ENCODE data around the gene SCARF2. TPM values are rescaled to one million over a fixed set of nuclear protein-coding genes. Genes with fewer than 3 reads are reported as not detected.
"Not testable (repeated sequence)": the region's sequence is repeated elsewhere in the genome, so short reads cannot be mapped to it uniquely, and the experiment has no call there.

Gene SCARF2
- total RNA-seq, 1 experiment from 2014 or later: 2.7 TPM

DNA sequence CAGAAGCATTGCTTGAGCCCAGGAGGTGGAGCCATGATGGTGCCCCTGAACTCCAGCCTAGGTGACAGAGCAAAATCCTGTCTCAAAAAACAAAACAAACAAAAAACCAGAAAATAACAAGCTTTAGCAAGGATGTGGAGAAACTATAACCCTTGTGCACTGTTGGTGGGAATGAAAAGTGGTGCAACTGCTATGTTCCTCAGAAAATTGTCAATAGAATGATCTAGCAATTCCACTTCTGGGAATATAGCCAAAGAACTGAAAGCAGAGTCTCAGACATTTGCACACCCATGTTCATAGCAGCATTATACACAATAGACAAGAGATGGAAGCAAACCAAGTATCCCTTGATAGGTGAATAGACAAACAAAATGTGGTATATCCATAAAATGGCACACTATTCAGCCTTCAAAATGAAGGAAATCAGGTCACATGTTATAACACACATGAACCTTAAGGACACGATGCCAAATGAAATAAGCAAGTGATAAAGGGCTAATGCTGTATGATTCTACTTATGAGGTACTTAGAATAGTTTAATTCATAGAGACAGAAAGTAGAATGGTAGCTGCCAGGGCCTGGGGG lies 42.1 kb upstream of the SCARF2 start:
- BruUV-seq (replicated peaks): no TSS peak
- no peaks in the 10 kb centered on the region for H3F3A ChIP-seq (ENCODE audit: low read length, unreplicated experiment)

DNA sequence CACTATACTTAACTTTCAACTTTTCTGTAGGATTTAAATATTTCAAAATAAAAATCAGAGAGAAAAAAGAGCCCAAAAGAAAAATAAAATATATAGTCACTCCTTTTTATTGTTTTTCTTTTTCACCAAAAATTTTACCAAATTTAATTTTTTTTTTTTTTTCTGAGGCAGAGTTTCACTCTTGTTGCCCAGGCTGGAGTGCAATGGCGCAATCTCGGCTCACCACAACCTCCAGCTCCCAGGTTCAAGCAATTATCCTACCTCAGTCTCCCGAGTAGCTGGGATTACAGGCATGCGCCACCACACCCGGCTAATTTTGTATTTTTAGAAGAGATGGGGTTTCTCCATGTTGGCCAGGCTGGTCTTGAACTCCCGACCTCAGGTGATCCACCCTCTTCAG lies 40.4 kb upstream of the SCARF2 start:
- H3K27me3 ChIP-seq (ENCODE audit: low read length); H3K4me3 ChIP-seq (ENCODE audit: low read length); H3K9ac ChIP-seq (ENCODE audit: low read length); H3K9me3 ChIP-seq (ENCODE audit: low read length); H2AFZ ChIP-seq (ENCODE audit: low read length); POLR2A ChIA-PET (ENCODE audit: unreplicated experiment); H3K9me2 ChIP-seq (replicated peaks; ENCODE audit: low read length); H3K36me3 ChIP-seq (ENCODE audit: low read depth, low read length); ATAC-seq; H3K4me2 ChIP-seq (ENCODE audit: low read length); H4K20me1 ChIP-seq (ENCODE audit: low read length); BruUV-seq (replicated peaks); DNase-seq; H3K4me1 ChIP-seq (ENCODE audit: insufficient read depth, low read length); H3K79me2 ChIP-seq (ENCODE audit: low read length); intact Hi-C loops (cut with micrococcal nuclease); H3K27ac ChIP-seq (ENCODE audit: low read length); H3F3A ChIP-seq (ENCODE audit: low read length, unreplicated experiment); CTCF ChIA-PET: not testable (repeated sequence)

More for the DNA sequence above, 42.1 kb upstream of the SCARF2 start:
- no peaks in the 10 kb centered on the region for H3K27me3 ChIP-seq (ENCODE audit: low read length)
- ChIA-PET POLR2A (ENCODE audit: unreplicated experiment) (no interaction called here), CTCF (no interaction called here)
- no peaks in the 10 kb centered on the region for H3K79me2 ChIP-seq (ENCODE audit: low read length)
- H3K4me1 ChIP-seq (ENCODE audit: insufficient read depth, low read length): no peaks in the 10 kb centered on the region
- H4K20me1 ChIP-seq (ENCODE audit: low read length): no peaks in the 10 kb centered on the region
- no peaks in the 10 kb centered on the region for H3K9me3 ChIP-seq (ENCODE audit: low read length)
- no peaks in the 10 kb centered on the region for H3K36me3 ChIP-seq (ENCODE audit: low read depth, low read length)
- TF ChIP-seq EZH2 (IDR thresholded peaks at IDR 0.05; ENCODE audit: low read length, unreplicated experiment): no peak
- no peak for TF ChIP-seq EZH2phosphoT487 (IDR thresholded peaks at IDR 0.05; ENCODE audit: borderline replicate concordance, low read length)
- TF ChIP-seq, protein P1, sequence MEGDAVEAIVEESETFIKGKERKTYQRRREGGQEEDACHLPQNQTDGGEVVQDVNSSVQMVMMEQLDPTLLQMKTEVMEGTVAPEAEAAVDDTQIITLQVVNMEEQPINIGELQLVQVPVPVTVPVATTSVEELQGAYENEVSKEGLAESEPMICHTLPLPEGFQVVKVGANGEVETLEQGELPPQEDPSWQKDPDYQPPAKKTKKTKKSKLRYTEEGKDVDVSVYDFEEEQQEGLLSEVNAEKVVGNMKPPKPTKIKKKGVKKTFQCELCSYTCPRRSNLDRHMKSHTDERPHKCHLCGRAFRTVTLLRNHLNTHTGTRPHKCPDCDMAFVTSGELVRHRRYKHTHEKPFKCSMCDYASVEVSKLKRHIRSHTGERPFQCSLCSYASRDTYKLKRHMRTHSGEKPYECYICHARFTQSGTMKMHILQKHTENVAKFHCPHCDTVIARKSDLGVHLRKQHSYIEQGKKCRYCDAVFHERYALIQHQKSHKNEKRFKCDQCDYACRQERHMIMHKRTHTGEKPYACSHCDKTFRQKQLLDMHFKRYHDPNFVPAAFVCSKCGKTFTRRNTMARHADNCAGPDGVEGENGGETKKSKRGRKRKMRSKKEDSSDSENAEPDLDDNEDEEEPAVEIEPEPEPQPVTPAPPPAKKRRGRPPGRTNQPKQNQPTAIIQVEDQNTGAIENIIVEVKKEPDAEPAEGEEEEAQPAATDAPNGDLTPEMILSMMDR (conservative IDR thresholded peaks at IDR 0.05; ENCODE audit: low read depth, low read length): no peak
- no peaks in the 10 kb centered on the region for H3K9me2 ChIP-seq (replicated peaks; ENCODE audit: low read length)
- DNase-seq: no peak
- H3K9ac ChIP-seq (ENCODE audit: low read length): no peak overlapping the region
- ATAC-seq: no peak
- no peak overlapping the region for H3K27ac ChIP-seq (ENCODE audit: low read length)
- H3K4me3 ChIP-seq (ENCODE audit: low read length): no peak overlapping the region
- no peak overlapping the region for H2AFZ ChIP-seq (ENCODE audit: low read length)
- no peak overlapping the region for H3K4me2 ChIP-seq (ENCODE audit: low read length)
- intact Hi-C loops (cut with micrococcal nuclease): no loop called here

DNA sequence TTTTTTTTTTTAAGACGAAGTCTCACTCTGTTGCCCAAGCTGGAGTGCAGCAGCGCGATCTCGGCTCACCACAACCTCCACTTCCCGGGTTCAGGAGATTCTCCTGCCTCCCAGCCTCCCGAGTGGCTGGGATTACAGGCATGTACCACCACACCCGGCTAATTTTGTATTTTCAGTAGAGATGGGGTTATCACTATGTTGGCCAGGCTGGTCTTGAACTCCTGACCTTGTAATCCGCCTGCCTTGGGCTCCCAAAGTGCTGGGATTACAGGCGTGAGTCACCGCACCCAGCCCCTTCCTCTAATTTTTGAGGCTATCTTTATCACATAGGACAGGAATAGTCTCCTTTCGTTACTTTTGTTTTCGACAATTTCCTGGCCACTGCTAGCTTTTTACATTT lies 37.9 kb upstream of the SCARF2 start:
- H3K4me1 ChIP-seq (ENCODE audit: insufficient read depth, low read length); H3K9me3 ChIP-seq (ENCODE audit: low read length); H3F3A ChIP-seq (ENCODE audit: low read length, unreplicated experiment); H3K27me3 ChIP-seq (ENCODE audit: low read length); DNase-seq; H3K4me3 ChIP-seq (ENCODE audit: low read length); intact Hi-C loops (cut with micrococcal nuclease); H2AFZ ChIP-seq (ENCODE audit: low read length); H3K79me2 ChIP-seq (ENCODE audit: low read length); H3K4me2 ChIP-seq (ENCODE audit: low read length); ATAC-seq; H4K20me1 ChIP-seq (ENCODE audit: low read length); BruUV-seq (replicated peaks); CTCF ChIA-PET; POLR2A ChIA-PET (ENCODE audit: unreplicated experiment); H3K36me3 ChIP-seq (ENCODE audit: low read depth, low read length); H3K9me2 ChIP-seq (replicated peaks; ENCODE audit: low read length); H3K27ac ChIP-seq (ENCODE audit: low read length); H3K9ac ChIP-seq (ENCODE audit: low read length): not testable (repeated sequence)

DNA sequence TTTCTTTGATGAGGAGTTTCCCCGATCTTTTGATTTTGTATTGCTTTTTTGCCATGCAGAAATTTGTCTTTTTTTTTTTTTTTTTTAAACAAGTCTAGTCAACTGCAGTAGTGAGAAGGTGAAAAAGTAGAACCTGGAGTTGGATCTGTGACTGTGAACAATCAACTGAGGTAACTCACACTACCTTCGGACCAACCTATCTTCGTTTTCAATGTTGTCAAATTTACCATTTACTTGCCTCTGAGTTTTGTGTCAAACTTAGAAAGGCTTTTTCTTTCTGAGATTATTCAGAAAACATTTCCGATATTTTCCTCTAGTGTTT lies 37.5 kb upstream of the SCARF2 start:
- DNase-seq (no peak), ATAC-seq (no peak)
- Histone ChIP-seq H3K36me3 (ENCODE audit: low read depth, low read length) (no peaks in the 10 kb centered on the region), H2AFZ (ENCODE audit: low read length) (no peak overlapping the region), H4K20me1 (ENCODE audit: low read length) (no peaks in the 10 kb centered on the region), H3F3A (ENCODE audit: low read length, unreplicated experiment) (no peaks in the 10 kb centered on the region), H3K27me3 (ENCODE audit: low read length) (no peaks in the 10 kb centered on the region), H3K9ac (ENCODE audit: low read length) (no peak overlapping the region), H3K79me2 (ENCODE audit: low read length) (no peaks in the 10 kb centered on the region), H3K9me3 (ENCODE audit: low read length) (no peaks in the 10 kb centered on the region), H3K4me2 (ENCODE audit: low read length) (no peak overlapping the region), H3K4me3 (ENCODE audit: low read length) (no peak overlapping the region), H3K27ac (ENCODE audit: low read length) (no peak overlapping the region), H3K4me1 (ENCODE audit: insufficient read depth, low read length) (no peaks in the 10 kb centered on the region), H3K9me2 (replicated peaks; ENCODE audit: low read length) (no peaks in the 10 kb centered on the region)
- no TSS peak for BruUV-seq (replicated peaks)
- CTCF ChIA-PET: no interaction called here
- TF ChIP-seq EZH2 (IDR thresholded peaks at IDR 0.05; ENCODE audit: low read length, unreplicated experiment) (no peak), EZH2phosphoT487 (IDR thresholded peaks at IDR 0.05; ENCODE audit: borderline replicate concordance, low read length) (no peak)
- TF ChIP-seq, protein P1 (conservative IDR thresholded peaks at IDR 0.05; ENCODE audit: low read depth, low read length): no peak
- POLR2A ChIA-PET (ENCODE audit: unreplicated experiment): no interaction called here
- intact Hi-C loops (cut with micrococcal nuclease): no loop called here

Measured in PC-3 (cell line).